ENCODE measurements around the gene GRM7.

GRCh38 chr3:7112523-7113056 is 251.7 kb downstream of the GRM7 start:
- no peak for TF ChIP-seq CTCF (IDR thresholded peaks at IDR 0.05; ENCODE audit: low read depth, low read length, missing input control)
- TF ChIP-seq REST (IDR thresholded peaks at IDR 0.05) = no peak
- no peak for TF ChIP-seq MAX (IDR thresholded peaks at IDR 0.05)
- TF ChIP-seq, protein P1, sequence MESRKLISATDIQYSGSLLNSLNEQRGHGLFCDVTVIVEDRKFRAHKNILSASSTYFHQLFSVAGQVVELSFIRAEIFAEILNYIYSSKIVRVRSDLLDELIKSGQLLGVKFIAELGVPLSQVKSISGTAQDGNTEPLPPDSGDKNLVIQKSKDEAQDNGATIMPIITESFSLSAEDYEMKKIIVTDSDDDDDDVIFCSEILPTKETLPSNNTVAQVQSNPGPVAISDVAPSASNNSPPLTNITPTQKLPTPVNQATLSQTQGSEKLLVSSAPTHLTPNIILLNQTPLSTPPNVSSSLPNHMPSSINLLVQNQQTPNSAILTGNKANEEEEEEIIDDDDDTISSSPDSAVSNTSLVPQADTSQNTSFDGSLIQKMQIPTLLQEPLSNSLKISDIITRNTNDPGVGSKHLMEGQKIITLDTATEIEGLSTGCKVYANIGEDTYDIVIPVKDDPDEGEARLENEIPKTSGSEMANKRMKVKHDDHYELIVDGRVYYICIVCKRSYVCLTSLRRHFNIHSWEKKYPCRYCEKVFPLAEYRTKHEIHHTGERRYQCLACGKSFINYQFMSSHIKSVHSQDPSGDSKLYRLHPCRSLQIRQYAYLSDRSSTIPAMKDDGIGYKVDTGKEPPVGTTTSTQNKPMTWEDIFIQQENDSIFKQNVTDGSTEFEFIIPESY (IDR thresholded peaks at IDR 0.05) = no peak
- TF ChIP-seq SP1 (IDR thresholded peaks at IDR 0.05) = no peak
- no peak for TF ChIP-seq YY1 (IDR thresholded peaks at IDR 0.05)
- no peak for TF ChIP-seq HNF4A (conservative IDR thresholded peaks at IDR 0.05)
- TF ChIP-seq TAF1 (conservative IDR thresholded peaks at IDR 0.05) = no peak
- no peak for TF ChIP-seq FOXA1 (IDR thresholded peaks at IDR 0.05)
- TF ChIP-seq, protein P2, sequence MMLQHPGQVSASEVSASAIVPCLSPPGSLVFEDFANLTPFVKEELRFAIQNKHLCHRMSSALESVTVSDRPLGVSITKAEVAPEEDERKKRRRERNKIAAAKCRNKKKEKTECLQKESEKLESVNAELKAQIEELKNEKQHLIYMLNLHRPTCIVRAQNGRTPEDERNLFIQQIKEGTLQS (IDR thresholded peaks at IDR 0.05) = no peak
- TF ChIP-seq RAD21 (IDR thresholded peaks at IDR 0.05) = no peak
- TF ChIP-seq FOXA2 (IDR thresholded peaks at IDR 0.05) = no peak
- no peak for TF ChIP-seq JUND (IDR thresholded peaks at IDR 0.05)

Data from liver (tissue), 3 donors.